Adrenal gland (tissue), 12 donors: ENCODE results near the gene KDM2B. TPM values are rescaled to one million over a fixed set of nuclear protein-coding genes. Genes with fewer than 3 reads are reported as not detected.

Experiments used
- DNase-seq, 7 donors: peaks; one replicate each; pipeline ENCODE4 v3.0.0-alpha.2; 2019 to 2020
- H3K27ac ChIP-seq, 5 donors: fragments of 200-600 bp; sonication (generic) in 4 of 5; 1 replicate in 3 of 5; 2 replicates in 2 of 5; pipeline versions ENCODE4 v1.5.1 to v1.8.0; 2016 to 2020; ENCODE audit warnings: mild to moderate bottlenecking in 1 of 5
- H3K27me3 ChIP-seq: fragments of 200-600 bp; 2 replicates; pipeline ENCODE4 v1.8.0; 2021
- H3K36me3 ChIP-seq, 2 donors: fragments of 200-600 bp; replicated peaks in 1 of 2; 1 replicate in 1 of 2; 2 replicates in 1 of 2; pipeline versions ENCODE4 v1.5.1 to v1.8.0; 2018 to 2022
- H3K4me1 ChIP-seq, 2 donors: fragments of 200-600 bp; replicated peaks in 1 of 2; 1 replicate in 1 of 2; 2 replicates in 1 of 2; pipeline versions ENCODE4 v1.5.1 to v1.8.0; 2018 to 2021
- H3K4me3 ChIP-seq, 4 donors: fragments of 200-600 bp; sonication (generic) in 3 of 4; one replicate each; pipeline ENCODE4 v1.5.1; 2016 to 2018
- H3K9me3 ChIP-seq, 3 donors: fragments of 200-600 bp; sonication (generic) in 1 of 3; replicated peaks in 1 of 3; 1 replicate in 2 of 3; 2 replicates in 1 of 3; pipeline versions ENCODE4 v1.5.1 to v1.8.0; 2016 to 2021
- POLR2A ChIP-seq, 2 donors: fragments of 450-650 bp; IDR thresholded peaks; one replicate each; pipeline ENCODE4 v1.6.1; 2017; ENCODE audit warnings: antibody characterized with exemption in 2 of 2, mild to moderate bottlenecking in 2 of 2, moderate library complexity in 1 of 2
- WGBS, 4 donors: extraction: QIAGEN DNeasy Blood & Tissue Kit in 2 of 4; methylation state at CpG; one replicate each; pipeline versions ENCODE4 v1.1.5 to v1.1.7; 2013 to 2017; 5-methylcytosine and 5-hydroxymethylcytosine counted together
- intact Hi-C, 2 donors: fragments of 100-400 bp; cut with DNase I; formaldehyde crosslinking; loops; one replicate each; pipeline versions ENCODE4 v1.14.1 to v1.15.0; 2022 to 2023
- microRNA-seq, 3 donors: library from miRNA; unstranded; fragments of <30 nt; microRNA quantifications; one replicate each; pipeline ENCODE4, GENCODE V29; 2017 to 2020
- polyA plus RNA-seq, 3 donors: library from polyadenylated mRNA; stranded (reverse); fragments of 200-250 nt in 2 of 3; fragments of 350-450 nt in 1 of 3; fragmentation: Illumina TruSeq in 1 of 3; extraction: RNeasy Lipid Tissue Mini Kit (QIAGEN cat#74804) in 1 of 3; gene quantifications; one replicate each; pipeline ENCODE4 v1.2.3, GENCODE V29; 2013 to 2014
- small RNA-seq, 2 donors: library from RNA; depleted of rRNA; stranded (forward); fragments of <200 nt; gene quantifications; one replicate each; pipeline ENCODE3, GENCODE V24; 2016
- total RNA-seq, 9 donors: library from RNA; depleted of rRNA in 4 of 9; stranded (reverse); fragments of >200 nt in 4 of 9; fragments of 120-200 nt in 1 of 9; fragmentation: NEBNext Ultra II Directional in 1 of 9; extraction: Animal tissue kit (Norgen Biotek cat#: 25700) in 1 of 9; gene quantifications; one replicate each; pipeline versions ENCODE4 v1.1.0 to v1.2.4, GENCODE V29; 2013 to 2023
- TF ChIP-seq, protein P1 (sequence below), 6 experiments: fragments of 450-650 bp in 4 of 6; fragments of 200-600 bp in 2 of 6; sonication (generic) in 1 of 6; IDR thresholded peaks; 1 replicate in 5 of 6; 2 replicates in 1 of 6; pipeline versions ENCODE4 v1.5.1 to v1.8.0; 2016 to 2021; ENCODE audit warnings: antibody characterized with exemption in 6 of 6, mild to moderate bottlenecking in 2 of 6, moderate library complexity in 1 of 6
- donor health status: healthy with polysubstance abuse.
- donor health status: Bipolar disorder and iron deficiency.
- donor health status: DM: yes; HTN: yes; CAD: no.
- donor health status: DM: no; HTN: no; CAD: no.
- donor health status: DM: no; HTN: no; CAD: no.
- donor health status: DM: yes; HTN: yes; CAD: no.

Gene KDM2B
- total and polyA plus RNA-seq, 12 donors = 5.0 to 40.6 (median 17.2) TPM

GRCh38 chr12:121379945-121380344 is 200.9 kb downstream of the KDM2B start:
- intact Hi-C loops = no loop called here
- 75 to 82% (median 79%) methylated on average over 10 of the region's 10 CpGs for WGBS, 4 donors
- H3K36me3 ChIP-seq = no peaks in the 10 kb centered on the region
- no peak overlapping the region for H3K27ac ChIP-seq
- TF ChIP-seq, protein P1, sequence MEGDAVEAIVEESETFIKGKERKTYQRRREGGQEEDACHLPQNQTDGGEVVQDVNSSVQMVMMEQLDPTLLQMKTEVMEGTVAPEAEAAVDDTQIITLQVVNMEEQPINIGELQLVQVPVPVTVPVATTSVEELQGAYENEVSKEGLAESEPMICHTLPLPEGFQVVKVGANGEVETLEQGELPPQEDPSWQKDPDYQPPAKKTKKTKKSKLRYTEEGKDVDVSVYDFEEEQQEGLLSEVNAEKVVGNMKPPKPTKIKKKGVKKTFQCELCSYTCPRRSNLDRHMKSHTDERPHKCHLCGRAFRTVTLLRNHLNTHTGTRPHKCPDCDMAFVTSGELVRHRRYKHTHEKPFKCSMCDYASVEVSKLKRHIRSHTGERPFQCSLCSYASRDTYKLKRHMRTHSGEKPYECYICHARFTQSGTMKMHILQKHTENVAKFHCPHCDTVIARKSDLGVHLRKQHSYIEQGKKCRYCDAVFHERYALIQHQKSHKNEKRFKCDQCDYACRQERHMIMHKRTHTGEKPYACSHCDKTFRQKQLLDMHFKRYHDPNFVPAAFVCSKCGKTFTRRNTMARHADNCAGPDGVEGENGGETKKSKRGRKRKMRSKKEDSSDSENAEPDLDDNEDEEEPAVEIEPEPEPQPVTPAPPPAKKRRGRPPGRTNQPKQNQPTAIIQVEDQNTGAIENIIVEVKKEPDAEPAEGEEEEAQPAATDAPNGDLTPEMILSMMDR (IDR thresholded peaks at IDR 0.05) = no peak
- no peak for TF ChIP-seq POLR2A (IDR thresholded peaks at IDR 0.05)
- H3K9me3 ChIP-seq = no peaks in the 10 kb centered on the region
- no peaks in the 10 kb centered on the region for H3K4me1 ChIP-seq
- no peak overlapping the region for H3K4me3 ChIP-seq
- H3K27me3 ChIP-seq = no peaks in the 10 kb centered on the region
- DNase-seq = no peak

Small RNAs within 50 kb of the gene (microRNA-seq; reads per million reads assigned to microRNA genes)
- 0 reads per million in 3 donors for gene MIR7107

Small RNAs within 50 kb of the gene (small RNA-seq; reads per million reads assigned to genes)
- 0 reads per million in 2 donors for gene RNU6-1004P

Other genes starting within 250 kb of the KDM2B start
- gene ANAPC5, start 228.6 kb downstream of the KDM2B start, total RNA-seq = 100 to 1,000 TPM in 3 of 9 donors, 10 to 100 TPM in 6; 81.3 to 137 (median 90.7) TPM
- gene ANAPC5, start 228.6 kb downstream of the KDM2B start, polyA plus RNA-seq = 100 to 1,000 TPM; 164 to 204 (median 181) TPM
- gene RNF34, start 180.9 kb downstream of the KDM2B start, total RNA-seq = 10 to 100 TPM; 16.8 to 48.4 (median 26.8) TPM
- 10 to 100 TPM; 13.3 to 29.5 (median 15.7) TPM for gene RNF34, start 180.9 kb downstream of the KDM2B start, polyA plus RNA-seq
- 10 to 100 TPM in 5 of 9 donors, 1 to 10 TPM in 4; 4.7 to 16.1 (median 10.2) TPM for gene ORAI1, start 45.5 kb upstream of the KDM2B start, total RNA-seq
- gene ORAI1, start 45.5 kb upstream of the KDM2B start, polyA plus RNA-seq = 1 to 10 TPM; 1.9 to 4.1 (median 2.9) TPM
- under 1 TPM in 4 of 9 donors, not detected in 5; 0.22 to 0.41 (median 0.27) TPM for gene MORN3, start 88.6 kb upstream of the KDM2B start, total RNA-seq
- gene MORN3, start 88.6 kb upstream of the KDM2B start, polyA plus RNA-seq = under 1 TPM; 0.05 to 0.32 (median 0.24) TPM
- gene TMEM120B, start 131.7 kb upstream of the KDM2B start, total RNA-seq = 10 to 100 TPM in 3 of 9 donors, 1 to 10 TPM in 6; 4.6 to 18.6 (median 7.5) TPM
- 10 to 100 TPM in 2 of 3 donors, 1 to 10 TPM in 1; 7.7 to 19.7 (median 11.7) TPM for gene TMEM120B, start 131.7 kb upstream of the KDM2B start, polyA plus RNA-seq
- 10 to 100 TPM in 8 of 9 donors, 1 to 10 TPM in 1; 7.7 to 49.5 (median 25.5) TPM for gene RHOF, start 212.7 kb upstream of the KDM2B start, total RNA-seq
- 10 to 100 TPM in 1 of 3 donors, 1 to 10 TPM in 2; 4.1 to 14.5 (median 9.3) TPM for gene RHOF, start 212.7 kb upstream of the KDM2B start, polyA plus RNA-seq
- gene SETD1B, start 223.0 kb upstream of the KDM2B start, total RNA-seq = 10 to 100 TPM in 7 of 9 donors, 1 to 10 TPM in 2; 2.1 to 25.9 (median 12.1) TPM
- 10 to 100 TPM in 1 of 3 donors, 1 to 10 TPM in 2; 5.0 to 27.3 (median 9.0) TPM for gene SETD1B, start 223.0 kb upstream of the KDM2B start, polyA plus RNA-seq